GM10847 (cell line): ENCODE measurements around the gene SOCS1.

Experiments used
- POLR2A ChIP-seq: IDR thresholded peaks from 2 replicates; pipeline ENCODE4 v1.6.1; 2011; ENCODE audit not compliant: insufficient read length; ENCODE audit errors: extremely low read depth

The SOCS1 gene, protein sequence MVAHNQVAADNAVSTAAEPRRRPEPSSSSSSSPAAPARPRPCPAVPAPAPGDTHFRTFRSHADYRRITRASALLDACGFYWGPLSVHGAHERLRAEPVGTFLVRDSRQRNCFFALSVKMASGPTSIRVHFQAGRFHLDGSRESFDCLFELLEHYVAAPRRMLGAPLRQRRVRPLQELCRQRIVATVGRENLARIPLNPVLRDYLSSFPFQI

DNA sequence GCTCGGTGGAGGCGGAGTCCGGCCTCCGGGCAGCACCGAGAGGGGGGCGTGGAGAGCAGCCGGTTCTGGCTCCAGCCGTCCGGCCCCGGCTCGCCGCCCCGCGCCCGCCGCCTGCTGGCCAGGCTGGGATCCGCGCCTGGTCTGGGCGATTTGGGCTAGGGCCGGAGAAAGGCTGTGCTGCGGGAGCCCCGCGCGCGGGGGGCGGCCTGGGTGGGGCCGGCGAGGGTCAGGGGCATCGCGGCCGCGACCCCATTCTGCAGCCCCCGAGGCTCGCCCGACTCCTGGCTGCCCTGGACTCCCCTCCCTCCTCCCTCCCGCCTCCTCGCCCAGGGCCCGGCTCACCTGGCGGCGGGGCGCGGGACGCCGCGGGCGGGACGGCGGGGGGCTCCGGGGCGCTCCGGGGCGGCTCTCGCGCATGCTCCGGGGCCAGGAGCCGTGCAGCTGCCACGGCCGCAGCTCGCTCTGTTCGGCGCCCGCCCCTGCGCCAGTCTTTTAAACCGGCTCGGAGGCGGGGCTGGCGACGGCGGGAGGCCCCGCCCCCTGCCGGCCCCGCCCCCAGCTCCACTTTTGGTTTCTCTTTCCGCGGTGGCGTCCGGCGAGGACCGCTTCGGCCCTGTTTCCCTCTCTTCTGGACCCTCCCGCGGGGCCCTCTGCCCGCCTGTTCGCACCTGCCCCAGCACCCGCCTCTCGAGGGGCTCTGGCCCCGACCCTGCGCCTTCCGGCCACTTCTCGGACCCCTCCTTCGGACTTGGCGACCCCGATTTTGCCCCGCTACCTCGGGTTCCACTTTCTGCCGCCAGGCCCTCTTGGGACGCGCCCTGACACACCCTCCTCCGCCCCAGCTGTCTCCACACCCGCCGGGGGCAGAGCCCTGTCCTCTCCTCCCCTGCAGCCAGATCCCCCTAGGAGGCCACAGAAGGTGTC is at the start of gene SOCS1:
Gene SOCS1, minus strand, starts transcription at position 468 of the 924 bp plus-strand sequence. CDS start 726 bp downstream, outside the sequence.
- peak; percentile 99 for TF ChIP-seq POLR2A

DNA sequence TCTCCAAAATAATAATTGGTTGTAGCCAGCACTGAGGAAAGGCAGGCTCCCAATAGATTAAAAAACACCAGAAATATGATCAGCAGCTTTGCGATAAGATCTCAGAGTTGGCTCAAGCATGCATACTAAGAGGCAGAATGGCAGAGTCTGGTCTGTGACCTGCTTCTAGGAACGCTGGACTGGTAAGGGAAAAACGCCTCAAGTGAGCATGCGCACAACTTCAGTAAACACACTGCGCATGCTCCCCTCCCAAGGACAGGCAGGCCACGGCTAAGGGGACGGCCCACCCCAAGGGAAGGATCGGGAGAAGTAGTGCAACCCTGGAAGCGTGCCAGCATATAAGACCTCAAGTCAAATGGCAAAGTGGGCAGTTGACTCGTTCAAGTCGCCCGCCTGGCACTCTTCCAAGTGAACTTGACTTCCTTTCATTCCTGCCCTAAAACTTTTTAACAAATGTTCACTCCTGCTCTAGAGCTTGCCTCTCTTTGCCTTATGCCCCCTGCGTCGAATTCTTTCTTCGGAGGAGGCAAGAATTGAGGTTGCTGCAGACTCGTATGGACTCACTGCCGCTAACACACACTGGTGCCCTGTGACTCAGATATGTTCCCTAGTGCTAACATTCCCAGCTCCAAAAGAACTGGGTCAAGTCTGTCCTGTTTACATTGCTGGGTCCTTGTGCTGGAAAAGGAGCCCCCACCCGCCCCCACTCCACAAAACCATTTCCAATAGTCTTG is 47.6 kb upstream of the SOCS1 start:
- no peak for TF ChIP-seq POLR2A

DNA sequence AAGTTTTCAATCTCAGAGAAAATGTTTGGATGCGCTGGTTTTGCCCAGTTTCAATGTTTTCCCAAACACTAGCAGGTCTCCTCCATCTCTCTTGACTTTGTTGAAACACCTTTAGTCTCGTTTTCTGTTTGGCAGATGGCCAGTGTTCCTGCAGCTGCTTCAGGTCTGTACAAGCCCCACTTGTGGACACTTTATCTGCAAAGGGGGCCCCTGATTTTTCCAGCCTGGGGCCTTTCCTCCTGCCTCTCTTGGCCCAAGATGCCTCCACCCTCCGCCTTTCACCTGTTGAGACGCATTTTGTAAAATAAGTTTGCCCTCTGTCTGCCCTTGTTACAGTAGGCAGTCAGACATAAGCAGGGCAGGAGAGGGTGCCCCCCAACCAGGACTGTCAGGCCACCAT is 47.0 kb upstream of the SOCS1 start:
- TF ChIP-seq POLR2A, result no peak

DNA sequence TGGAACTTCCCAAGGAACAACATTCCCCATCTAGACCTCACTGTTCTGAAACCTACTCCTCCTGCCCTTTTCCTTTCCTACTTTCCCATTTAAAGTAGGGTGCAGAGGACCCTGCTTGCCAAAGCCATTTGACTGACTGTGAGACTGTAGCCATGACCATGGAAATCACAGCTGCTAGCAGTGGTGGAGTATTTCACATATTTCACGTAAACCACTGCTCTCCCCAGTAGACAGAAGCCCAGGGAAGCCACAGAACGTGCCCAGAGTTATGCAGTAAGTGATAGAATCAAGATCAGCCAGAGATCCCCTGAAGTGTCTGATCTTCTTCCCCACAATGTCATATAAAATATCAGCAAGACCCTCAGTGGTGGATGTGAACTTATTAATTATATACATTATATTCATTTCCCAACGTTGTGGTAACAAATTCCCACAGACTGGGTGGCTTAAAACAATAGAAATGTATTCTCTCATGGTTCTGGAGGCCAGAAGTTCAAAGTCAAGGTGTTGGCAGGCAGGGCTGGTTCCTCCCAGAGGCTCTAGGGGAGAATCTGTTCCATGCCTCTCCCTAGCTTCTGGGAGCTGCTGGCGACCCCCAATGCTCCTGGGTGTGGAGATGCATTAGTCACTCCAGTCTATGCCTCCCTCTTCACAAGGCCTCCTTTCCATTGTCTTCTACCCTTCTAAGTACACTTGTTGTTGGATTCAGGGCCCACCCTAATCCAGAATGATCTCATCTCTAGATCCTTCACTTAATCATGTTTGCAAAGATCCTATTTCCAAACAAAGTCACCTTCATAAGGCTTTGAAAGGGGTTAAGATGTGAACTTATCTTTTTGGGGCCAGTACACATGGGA is 45.9 kb upstream of the SOCS1 start:
- no peak for TF ChIP-seq POLR2A

DNA sequence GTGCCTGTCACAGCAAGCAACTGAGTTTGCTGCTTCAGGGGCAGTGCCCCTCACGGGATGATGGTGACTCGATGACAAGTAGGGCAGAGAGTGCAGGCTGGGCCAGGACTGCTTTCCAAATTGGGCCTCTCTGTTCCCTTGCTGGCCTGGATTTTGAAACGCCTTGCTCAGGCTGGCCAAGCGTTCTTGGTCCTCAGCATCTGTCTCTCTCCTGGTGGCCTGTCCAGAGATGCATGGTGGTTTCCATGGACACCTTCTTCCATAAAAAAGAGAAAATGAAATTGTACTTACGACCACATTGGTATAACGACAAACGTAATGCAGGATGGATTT is 44.5 kb upstream of the SOCS1 start:
- TF ChIP-seq POLR2A, result no peak

DNA sequence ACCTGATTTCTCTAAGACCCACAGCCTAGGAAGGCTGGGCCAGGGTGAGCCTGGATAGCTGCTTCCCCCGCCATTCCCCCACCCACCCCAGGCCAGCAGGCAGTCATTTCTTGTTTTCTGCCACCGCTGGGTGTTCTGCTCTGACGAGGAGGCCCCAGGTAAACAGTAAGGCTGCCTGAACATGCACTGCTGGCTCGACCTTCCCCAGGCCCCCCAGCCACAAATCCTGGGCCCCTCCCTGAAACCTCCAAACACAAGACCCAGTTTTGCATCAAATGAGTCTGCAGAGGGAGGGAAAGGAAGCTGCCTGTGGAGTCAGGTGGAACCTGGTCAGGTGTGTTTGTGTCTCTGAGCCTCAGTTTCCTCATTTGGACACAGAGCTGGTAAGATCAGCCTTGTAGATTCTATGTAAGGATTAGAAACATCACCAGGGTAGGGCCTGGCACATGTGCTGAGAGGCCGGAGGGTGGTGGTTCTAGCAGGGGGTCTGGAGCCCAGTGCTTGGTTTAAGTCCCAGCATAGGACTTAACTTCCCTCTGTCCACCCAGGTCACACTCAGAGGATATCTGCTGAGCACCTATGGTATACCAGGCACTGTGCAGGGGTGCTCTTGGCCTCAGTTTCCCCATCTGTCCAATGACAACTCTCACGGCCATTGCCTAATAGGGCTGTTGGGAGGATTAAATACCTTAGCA is 44.0 kb upstream of the SOCS1 start:
- no peak for TF ChIP-seq POLR2A

DNA sequence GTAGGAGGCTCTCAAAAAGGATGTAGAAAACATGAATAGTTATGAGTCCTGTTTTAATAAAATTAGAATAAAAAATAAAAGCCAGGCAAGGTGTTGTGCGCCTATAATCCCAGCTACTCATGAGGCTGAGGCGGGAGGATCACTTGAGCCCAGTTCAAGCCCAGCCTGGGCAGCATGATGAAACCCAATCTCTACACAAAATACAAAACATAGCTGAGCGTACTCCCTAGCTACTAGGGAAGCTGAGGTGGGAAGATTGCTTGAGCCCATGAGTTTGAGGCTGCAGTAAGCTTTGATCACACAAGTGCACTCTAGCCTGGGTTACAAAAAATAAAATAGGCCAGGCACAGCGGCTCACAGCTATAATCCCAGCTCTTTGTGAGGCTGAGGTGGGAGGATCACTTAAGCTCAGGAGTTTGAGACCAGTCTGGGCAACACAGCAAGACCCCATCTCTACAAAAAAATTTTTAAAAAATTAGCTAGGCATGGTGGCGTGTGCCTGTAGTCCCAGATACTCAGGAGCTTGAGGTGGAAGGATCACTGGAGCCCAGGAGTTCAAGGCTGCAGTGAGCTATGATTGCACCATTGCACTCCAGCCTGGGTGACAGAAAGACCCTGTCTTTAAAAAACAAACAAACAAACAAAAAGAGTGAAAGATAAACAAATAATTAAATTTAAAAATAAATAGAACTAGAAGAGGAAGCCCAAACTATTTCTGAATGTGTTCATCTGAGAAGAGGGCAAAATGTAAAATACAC is 42.3 kb upstream of the SOCS1 start:
- no peak for TF ChIP-seq POLR2A

DNA sequence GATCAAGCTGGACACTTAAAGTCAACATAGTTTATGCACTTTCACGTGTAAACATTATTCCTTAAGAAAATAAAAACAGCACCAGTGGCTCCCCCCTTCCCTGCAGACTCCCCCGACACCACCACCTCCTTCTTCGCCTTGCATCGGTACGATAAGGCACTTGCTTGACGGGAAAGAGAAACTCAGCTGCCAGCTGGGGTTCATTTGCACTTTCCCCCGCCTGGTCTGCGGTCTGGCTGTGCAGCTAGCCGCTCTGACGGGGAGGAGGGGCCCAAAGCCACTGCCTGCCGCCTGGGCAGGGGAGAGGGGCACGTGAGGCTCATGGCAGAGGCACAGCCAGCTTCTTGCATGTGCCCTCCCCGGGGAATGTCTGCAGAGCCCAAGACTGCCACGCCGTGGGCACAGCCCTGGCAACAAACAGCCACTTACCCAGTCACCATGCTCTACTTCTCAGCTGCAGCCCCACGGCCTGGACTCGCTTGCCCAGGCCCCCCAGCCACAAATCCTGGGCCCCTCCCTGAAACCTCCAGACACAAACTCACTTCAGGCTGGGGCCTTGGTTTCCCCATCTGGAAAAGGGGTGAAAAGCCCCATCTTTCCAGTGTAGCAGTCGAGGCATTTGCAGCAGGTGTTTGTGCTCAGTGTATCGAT is 41.6 kb upstream of the SOCS1 start:
- no peak for TF ChIP-seq POLR2A

DNA sequence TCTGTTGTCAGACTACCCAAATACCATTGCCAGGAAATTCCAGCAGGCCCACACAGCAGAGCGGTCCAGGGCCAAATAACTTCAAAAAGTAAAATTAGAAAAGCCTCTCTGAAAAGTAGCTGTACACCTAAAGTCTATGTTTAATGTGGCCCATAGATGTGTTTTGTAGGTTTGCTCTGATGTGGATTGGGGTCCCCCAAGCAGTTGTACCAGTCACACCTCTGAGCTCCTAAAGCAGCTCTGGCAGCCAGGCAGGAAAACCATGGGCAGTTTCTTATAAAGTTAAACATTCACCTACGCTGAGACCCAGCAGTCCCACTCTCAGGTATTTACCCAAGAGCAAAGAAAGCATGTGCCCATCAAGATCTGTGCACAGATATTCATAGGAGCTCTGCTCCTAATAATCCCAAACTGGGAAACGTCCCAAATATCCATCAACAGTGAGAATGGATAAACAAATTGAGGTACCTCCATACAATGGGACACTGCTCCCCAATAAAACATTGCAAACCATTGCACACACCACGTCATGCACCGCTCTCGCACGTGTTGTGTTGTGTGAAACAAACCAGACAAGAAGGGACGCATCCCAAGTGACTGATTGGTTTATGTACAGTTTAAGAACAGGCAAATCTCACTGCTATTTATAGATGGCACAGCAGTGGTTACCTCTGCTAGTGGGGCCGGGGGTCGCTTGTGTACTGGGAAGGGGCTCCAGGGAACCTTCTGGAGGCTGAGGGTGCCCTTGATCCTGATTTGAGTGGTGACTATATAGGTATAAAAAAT is 40.9 kb upstream of the SOCS1 start:
- no peak for TF ChIP-seq POLR2A

DNA sequence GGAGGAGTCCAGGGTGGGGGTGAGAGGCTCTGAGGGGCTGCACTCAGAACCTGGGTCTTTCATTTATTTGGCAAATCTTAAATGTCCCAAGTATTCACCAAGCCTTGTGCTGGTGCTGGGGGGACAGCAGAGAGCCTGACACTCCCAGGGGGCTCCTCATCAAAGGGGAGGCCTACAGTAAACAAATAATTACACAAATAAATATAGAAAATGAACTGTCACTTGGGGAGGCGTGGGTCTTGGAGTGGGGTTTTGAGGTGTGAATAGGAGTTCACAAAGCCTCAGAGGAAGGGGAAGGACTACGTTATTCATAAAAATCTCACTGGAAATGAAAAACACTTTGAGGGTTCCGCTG is 40.3 kb upstream of the SOCS1 start:
- no peak for TF ChIP-seq POLR2A

DNA sequence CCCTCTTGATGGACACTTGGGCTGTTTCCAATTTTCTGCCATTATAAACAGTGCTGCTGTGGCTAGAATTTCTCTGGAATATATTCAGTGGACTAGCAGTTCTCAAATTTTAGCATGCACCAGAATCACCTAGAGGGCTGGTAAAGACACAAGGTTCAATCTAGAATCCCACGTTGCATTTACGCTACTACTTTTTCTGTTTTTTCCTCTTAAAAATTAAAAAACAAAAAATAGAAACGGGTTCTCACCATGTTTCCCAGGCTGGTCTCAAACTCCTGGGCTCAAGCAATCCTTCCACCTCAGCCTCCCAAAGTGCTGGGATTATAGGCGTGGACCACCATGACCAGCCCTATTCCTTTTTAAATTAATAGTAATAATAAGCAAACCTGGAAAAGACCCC is 39.7 kb upstream of the SOCS1 start:
- no peak for TF ChIP-seq POLR2A

DNA sequence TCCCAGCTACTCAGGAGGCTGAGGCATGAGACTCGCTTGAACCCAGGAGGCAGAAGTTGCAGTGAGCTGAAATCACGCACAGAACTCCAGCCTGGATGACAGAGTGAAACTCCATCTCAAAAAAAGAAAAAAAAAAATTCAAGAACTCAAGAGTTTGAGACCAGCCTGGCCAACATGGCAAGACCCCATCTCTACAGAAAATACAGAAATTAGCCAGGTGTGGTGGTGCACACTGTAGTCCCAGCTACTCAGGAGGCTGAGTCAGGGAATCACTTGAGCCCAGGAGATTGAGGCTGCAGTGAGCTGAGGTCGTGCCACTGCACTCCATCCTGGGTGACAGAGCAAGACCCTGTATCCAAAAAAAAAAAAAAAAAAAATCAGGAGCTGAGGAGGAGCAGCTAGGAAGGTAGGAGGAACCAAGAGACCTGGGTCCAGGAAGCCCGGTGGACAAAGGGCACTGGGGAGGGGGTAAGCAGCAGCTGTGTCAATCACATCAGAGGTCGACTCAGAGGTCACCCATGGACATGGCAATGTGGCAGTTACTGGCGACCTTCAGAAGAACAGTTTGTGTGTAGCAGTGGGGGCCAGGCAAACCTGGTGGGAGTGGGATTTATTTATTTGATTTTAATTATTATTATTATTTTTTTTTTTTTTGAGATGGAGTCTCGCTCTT is 36.2 kb upstream of the SOCS1 start:
- no peak for TF ChIP-seq POLR2A
